Adrenal gland (tissue), 5 donors: Measurements from ENCODE around the gene JAZF1.

Experiments used
- POLR2A ChIP-seq, 2 donors: fragments of 450-650 bp; IDR thresholded peaks; one replicate each; pipeline ENCODE4 v1.6.1; 2017; ENCODE audit warnings: antibody characterized with exemption in 2 of 2, mild to moderate bottlenecking in 2 of 2, moderate library complexity in 1 of 2
- TF ChIP-seq, protein P1 (sequence below), 6 experiments: fragments of 450-650 bp in 4 of 6; fragments of 200-600 bp in 2 of 6; sonication (generic) in 1 of 6; IDR thresholded peaks; 1 replicate in 5 of 6; 2 replicates in 1 of 6; pipeline versions ENCODE4 v1.5.1 to v1.8.0; 2016 to 2021; ENCODE audit warnings: antibody characterized with exemption in 6 of 6, mild to moderate bottlenecking in 2 of 6, moderate library complexity in 1 of 6
- donor health status: DM: no; HTN: no; CAD: no.

DNA sequence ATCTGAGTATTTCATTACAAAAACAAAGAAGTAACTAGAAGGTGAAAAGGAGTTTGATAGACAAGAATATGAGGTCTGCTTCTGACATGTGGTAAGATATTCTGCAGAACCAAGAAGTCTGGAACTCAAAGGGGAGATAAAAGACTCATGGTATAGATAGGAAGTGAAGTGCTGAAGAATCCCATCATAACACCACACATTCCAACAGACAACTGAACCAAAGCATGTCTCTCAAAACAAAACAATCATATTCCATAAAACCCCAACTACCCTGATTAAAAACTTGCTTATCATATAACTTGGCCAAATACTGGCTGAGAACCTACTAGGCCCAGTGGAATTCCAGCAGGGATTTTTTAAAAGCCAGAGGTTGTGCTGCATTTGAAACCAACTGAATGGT is 178.7 kb downstream of the JAZF1 start:
- TF ChIP-seq, protein P1, sequence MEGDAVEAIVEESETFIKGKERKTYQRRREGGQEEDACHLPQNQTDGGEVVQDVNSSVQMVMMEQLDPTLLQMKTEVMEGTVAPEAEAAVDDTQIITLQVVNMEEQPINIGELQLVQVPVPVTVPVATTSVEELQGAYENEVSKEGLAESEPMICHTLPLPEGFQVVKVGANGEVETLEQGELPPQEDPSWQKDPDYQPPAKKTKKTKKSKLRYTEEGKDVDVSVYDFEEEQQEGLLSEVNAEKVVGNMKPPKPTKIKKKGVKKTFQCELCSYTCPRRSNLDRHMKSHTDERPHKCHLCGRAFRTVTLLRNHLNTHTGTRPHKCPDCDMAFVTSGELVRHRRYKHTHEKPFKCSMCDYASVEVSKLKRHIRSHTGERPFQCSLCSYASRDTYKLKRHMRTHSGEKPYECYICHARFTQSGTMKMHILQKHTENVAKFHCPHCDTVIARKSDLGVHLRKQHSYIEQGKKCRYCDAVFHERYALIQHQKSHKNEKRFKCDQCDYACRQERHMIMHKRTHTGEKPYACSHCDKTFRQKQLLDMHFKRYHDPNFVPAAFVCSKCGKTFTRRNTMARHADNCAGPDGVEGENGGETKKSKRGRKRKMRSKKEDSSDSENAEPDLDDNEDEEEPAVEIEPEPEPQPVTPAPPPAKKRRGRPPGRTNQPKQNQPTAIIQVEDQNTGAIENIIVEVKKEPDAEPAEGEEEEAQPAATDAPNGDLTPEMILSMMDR (IDR thresholded peaks at IDR 0.05): no peak
- no peak for TF ChIP-seq POLR2A (IDR thresholded peaks at IDR 0.05)
